NCI-H146 treated with DMSO at 0.1 percent for 48 hours (cell line): ENCODE results near the gene FSD1.

Experiments
- DNase-seq: peaks from one replicate; lab custom pipeline; 2025; ENCODE audit not compliant: unreplicated experiment; lab: John Stamatoyannopoulos, UW

The FSD1 gene

GRCh38 chr19:4362101-4362828, 57.9 kb downstream of the FSD1 start:
- DNase-seq, result no peak

DNA sequence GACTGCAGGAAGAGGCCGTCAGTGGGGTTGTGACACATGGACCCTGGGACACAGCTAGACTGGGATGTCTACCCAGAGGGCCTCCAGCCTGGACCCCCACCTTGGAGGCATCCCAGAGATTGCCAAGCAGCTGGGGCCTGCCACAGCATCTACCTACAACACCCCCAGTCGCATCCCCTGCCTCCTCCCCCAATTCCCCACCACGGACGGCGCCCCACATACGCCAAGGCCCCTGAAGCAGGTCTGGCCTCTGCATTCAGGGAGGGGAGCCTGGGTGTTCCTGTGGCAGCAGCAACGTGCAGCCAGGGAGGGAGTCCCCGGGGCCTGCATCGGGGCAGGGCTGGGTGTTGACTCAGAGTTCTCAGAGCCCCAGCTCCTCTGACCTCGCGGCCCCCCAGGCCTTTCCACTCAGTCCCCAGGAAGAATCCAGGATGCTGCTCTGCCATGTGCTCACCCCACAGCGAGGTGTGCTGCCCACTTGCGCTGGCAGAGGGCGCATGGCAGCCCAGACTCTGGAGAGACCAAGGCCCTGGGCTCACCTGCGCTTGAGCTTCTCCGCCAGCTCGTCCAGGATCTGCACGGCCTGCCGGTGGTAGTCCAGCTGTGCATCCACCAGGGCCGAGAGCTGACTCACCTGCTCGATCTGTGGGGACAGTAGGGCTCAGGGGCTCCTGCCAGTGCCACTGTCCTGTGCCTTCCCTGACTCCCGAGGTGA, 58.6 kb downstream of the FSD1 start:
- DNase-seq, result no peak

DNA sequence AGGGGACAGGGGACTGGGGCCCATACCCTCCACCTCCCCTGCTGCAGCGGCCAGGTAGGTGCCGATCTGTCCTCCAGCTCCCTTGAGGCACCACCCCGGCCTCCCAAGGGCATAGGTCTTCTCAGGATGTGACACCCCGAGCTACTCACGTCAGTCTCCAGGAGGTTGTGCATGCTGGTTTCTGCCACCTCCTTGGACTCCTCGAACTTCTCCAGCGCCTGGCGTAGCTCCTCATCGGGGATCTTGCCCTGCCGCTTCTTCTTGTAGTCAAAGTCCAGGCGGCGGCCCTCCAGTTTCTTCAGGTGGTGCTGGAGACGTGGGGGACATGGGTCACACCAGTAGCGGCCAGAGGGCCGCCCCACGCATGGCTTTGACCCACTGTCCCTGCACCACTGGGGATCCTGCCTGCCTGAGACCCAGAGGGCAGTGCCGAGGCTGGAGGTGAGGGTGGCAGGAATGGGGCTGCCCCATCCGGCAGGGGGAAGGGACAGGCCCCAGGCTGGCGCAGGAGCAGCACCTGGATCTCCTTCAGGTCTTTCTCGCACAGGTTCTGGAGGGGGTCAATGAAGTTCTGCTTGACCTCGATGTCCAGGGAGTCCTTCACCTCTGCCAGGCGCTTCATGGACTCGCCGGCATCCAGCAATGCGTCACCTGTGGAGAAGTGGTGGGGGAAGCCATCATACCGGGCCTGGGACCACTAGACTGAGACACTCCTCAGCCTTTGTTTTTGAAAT, 59.3 kb downstream of the FSD1 start:
- DNase-seq, result no peak

DNA sequence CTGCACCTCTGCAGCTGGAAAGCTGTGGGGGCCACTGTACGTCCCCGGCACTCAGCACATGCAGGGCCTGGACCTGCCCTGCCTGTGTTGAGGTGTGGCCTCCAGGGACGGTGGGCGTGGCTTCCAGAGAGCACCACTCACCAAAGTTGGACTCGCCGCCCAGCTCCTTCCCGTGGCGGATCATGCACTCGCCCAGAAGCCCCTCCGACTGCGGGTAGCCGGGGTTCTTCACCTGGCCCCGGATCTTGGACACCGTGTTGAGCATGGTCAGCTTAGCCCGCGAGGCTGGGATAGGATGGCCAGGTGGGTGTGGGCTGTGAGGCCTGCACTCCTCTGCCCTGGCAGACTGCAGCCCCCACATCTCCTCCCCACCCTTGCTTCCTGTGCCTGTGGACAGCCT, 60.9 kb downstream of the FSD1 start:
- DNase-seq, result no peak

DNA sequence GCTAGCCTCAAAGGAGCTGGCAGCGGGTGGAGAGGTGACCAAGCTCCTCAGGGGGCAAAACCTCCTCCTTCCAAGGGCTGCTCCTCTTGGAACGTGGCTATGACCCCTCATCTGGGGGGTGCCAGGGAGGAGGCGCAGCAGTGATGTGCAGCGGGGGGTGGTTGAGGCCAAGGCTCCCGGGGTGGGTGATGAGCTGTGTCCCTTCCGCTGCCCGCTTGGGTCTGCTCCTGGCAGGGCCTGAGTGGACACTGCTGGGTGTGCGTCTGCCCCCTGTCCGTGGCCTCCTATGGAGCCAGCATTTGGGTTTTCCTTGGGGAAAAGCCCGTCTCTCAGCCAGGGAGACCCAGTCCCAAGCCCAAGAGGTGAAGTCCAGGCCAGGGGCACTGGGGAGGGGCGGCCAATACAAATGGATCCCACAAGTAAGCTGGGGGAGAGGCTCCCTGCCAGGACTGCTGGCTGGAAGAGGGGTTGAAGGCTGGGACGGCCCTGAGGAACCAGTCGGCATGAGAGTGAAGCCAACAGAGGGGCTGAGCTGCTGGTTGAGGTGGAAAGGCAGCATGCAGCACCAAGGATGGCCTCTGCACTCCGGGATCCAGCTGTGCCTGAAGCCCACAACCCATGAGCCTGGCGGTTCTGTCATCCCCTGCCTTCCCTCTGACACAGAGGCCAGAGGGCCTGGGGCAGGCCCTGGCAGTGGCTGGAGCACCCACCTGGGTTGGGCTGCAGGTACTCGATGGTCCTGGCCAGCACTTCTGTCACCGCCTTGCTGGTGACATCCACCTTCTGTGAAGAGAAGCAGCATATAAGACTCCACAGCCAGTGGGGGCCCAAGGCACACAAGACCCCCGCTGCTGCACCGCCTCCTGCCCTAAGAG, 61.6 kb downstream of the FSD1 start:
- no peak for DNase-seq

- no peak for DNase-seq
These were observed 62.4 kb downstream of the FSD1 start for GRCh38 chr19:4366666-4367335.

DNA sequence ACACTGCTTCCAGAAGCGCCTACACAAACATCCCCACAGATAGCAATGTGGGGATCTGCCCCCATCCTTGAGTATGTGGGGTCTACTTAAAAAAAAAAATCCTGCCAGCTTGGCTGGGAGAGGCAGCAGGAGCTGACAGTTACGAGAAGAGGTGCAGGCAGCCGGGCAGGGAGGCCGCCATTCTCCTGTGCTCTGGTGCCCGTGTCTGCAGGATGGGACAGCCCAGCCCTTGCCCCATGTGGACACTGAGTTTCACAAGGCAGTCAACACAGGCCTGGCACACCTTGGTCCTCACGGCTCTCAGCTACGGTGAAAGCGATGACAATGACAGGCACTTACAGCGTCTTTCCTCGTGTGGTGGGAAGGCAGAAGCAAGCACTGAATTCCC, 62.9 kb downstream of the FSD1 start:
- DNase-seq, result no peak

DNA sequence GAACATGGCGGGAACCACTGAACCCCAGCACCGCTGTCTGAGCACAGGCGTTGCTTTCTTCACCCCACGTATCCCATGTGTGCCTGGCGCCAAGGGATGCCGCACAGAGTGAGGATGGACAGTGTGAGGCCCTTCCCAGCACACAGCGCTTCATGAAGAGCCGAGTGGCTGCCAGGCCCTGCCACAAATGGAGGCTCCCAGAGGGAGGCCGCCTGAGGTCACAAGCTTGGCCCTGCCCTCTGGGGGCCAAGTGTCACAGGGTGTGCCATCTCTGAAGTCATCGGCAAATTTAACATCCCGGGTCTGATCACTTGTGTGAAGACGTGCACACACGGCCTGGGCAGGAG, 63.4 kb downstream of the FSD1 start:
- no peak for DNase-seq

- no peak for DNase-seq
These were observed 63.9 kb downstream of the FSD1 start for GRCh38 chr19:4368128-4368820.

DNA sequence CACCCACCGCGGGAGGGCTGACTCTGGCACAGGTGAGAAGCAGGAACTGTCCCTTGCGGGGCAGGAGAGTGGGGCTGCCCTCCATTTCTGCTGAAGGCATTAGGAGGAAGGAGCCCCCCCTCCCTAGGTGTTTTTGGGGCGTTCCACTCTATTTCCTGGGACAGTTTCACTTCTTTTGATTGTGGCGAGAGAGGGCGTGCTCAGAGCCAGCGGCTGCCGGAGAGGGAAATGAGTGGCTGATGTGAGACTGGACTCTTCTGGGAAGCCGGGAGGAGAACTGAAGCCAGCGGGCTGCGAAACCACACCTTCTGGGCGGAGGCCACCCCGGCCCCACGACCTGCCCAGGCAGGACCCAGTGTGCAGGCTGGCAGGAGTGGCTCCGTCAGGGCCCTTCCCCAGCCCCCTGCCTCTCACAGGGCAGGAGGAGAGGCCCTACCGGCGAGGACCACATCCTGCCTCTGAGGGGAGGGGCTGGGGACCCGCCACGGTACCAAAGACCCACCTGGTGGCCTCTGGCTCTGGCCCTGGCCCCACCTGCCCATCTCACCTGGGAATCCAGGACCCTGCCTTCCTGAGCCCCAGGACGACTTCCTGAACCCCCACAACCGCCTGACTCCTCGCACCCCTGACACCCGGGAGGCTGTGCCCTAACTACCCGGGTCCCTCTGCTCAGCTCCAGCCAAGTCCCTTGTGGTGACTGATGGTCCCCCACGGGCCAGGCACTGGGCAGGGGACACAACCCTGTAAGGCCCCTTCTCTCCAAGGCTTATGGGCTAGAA, 64.9 kb downstream of the FSD1 start:
- no peak for DNase-seq

- no peak for DNase-seq
These were observed 65.5 kb downstream of the FSD1 start for GRCh38 chr19:4369888-4370260.

DNA sequence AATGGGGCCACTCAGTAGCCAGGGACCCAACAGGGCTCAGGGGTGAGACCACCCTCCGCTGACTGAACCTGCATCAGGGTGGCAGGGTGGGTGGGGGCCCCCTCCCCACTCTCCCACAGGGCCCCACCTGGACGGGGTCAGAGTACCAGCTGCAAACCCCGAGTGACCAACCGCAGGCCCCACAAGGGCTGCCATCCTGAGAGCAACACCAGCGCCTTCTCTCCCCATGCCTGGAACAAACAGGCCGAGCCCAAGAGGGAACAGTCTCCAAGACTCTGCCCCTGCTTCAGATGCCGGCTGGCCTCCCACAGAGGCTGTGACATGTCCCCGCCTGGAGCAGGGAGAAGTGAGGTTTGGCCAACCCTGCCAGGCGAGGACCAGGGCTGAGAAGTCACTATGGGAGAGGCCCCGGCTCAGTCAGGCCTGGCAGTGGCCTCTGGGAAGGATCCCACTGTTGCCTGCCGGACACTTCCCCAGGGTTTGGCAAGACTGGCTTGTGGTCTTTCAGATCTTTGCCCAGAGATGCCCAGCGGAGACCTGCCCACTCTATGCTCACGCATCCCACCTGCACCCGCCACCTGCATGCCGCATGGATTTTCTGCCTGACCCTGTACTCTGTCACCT, 66.1 kb downstream of the FSD1 start:
- DNase-seq, result no peak

- no peak for DNase-seq
These were observed 67.1 kb downstream of the FSD1 start for GRCh38 chr19:4371247-4372164.

- DNase-seq, result no peak
These were observed 68.0 kb downstream of the FSD1 start for GRCh38 chr19:4372165-4373012.

DNA sequence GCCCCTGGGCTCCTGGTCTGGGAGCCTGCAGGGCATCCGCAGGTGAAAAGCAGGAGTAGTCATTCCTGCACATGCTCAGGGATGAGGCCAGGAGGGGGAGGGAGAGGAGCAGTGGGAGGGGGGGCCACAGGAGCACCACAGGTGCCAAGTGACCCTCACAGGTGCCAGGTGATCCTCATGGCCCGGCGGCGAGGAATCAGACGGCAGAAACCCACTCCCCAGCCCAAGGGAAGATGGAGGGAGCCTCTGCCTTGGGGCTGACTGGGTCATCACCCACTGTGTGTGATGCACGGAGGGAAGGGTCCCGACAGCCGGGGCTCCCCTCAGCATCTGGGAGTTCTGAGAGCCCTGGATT, 68.6 kb downstream of the FSD1 start:
- no peak for DNase-seq
